NB4 (cell line): ENCODE data around the gene SYTL2.

Experiments used
- CTCF ChIP-seq: IDR thresholded peaks from one replicate; pipeline ENCODE4 v1.5.1; 2012; ENCODE audit warnings: low read depth, low read length
- MYC ChIP-seq: IDR thresholded peaks from 2 replicates; pipeline ENCODE4 v1.6.1; 2011; ENCODE audit warnings: low read depth, low read length
- POLR2A ChIP-seq: IDR thresholded peaks from 2 replicates; pipeline ENCODE4 v1.6.1; 2011; ENCODE audit warnings: mild to moderate bottlenecking; ENCODE audit not compliant: insufficient read length; ENCODE audit errors: extremely low read depth

GRCh38 chr11:85811624-85812023, 683 bp upstream of the SYTL2 start:
- TF ChIP-seq CTCF (no peak), POLR2A (no peak), MYC (no peak)
